ACC112 (cell line): Measurements from ENCODE around the gene UNC45B.
"Not testable (repeated sequence)": the region's sequence is repeated elsewhere in the genome, so short reads cannot be mapped to it uniquely, and the experiment has no call there.

Source experiments
- H2AFZ ChIP-seq: fragments of 200-600 bp; sonication (generic); one replicate; pipeline ENCODE4 v1.6.0; 2017; ENCODE audit warnings: antibody characterized with exemption, low read length; ENCODE audit not compliant: unreplicated experiment
- H3K27ac ChIP-seq: fragments of 200-600 bp; sonication (generic); 2 replicates; pipeline ENCODE4 v1.5.1; 2014; ENCODE audit warnings: low read depth, mild to moderate bottlenecking, antibody characterized with exemption, low read length, moderate library complexity
- H3K27me3 ChIP-seq: fragments of 200-600 bp; sonication (generic); 2 replicates; pipeline ENCODE4 v1.6.1; 2014; ENCODE audit warnings: mild to moderate bottlenecking, antibody characterized with exemption, low read length, moderate library complexity, mixed read lengths; ENCODE audit not compliant: insufficient read depth
- H3K36me3 ChIP-seq: fragments of 200-600 bp; sonication (generic); 2 replicates; pipeline ENCODE4 v1.6.1; 2016; ENCODE audit warnings: mild to moderate bottlenecking, antibody characterized with exemption, low read length, moderate library complexity, mixed read lengths; ENCODE audit not compliant: insufficient read depth
- H3K4me1 ChIP-seq: fragments of 200-600 bp; sonication (generic); one replicate; pipeline ENCODE4 v1.6.1; 2016; ENCODE audit warnings: low read length, mixed read lengths; ENCODE audit not compliant: insufficient read depth, unreplicated experiment, control insufficient read depth
- H3K4me3 ChIP-seq: fragments of 200-600 bp; sonication (generic); 2 replicates; pipeline ENCODE4 v1.5.1; 2014; ENCODE audit warnings: mild to moderate bottlenecking, low read depth, low read length
- H3K79me2 ChIP-seq: fragments of 200-600 bp; sonication (generic); one replicate; pipeline ENCODE4 v1.6.0; 2016; ENCODE audit warnings: low read length; ENCODE audit not compliant: control insufficient read depth, unreplicated experiment, insufficient read depth

The UNC45B gene

DNA sequence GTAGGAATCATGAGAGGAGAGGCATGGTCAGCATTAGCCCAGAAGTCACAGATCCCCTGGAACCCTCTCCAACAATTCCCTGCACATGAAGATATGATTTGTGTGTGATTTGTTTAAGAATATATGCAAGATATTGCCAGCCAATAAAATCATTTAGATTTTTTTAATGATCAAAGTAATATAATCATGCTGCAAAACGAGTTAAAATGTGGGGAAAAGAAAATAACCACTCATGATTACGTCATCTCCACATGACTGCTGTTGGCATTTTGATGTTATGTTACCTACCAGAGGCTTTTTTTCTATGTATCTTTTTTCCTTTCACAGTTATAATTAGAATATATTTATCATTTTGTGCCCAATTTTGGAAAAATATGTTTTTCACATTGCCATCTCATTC lies 24.2 kb downstream of the UNC45B start:
- Histone ChIP-seq H3K36me3 (no peaks in the 10 kb centered on the region), H3K79me2 (no peaks in the 10 kb centered on the region), H3K4me1 (peaks cover 5% of the 10 kb centered on the region), H3K4me3 (no peak overlapping the region), H3K27ac (no peak overlapping the region; the same call in 1 of the 2 replicates), H2AFZ (peak overlapping the region; percentile 2), H3K27me3 (no peaks in the 10 kb centered on the region)

- H3K27ac ChIP-seq, H3K36me3 ChIP-seq, H2AFZ ChIP-seq, H3K4me1 ChIP-seq, H3K4me3 ChIP-seq, H3K27me3 ChIP-seq, H3K79me2 ChIP-seq: not testable (repeated sequence)
These were observed 24.7 kb downstream of the UNC45B start for GRCh38 chr17:35172321-35172720.

- no peaks in the 10 kb centered on the region for H3K27me3 ChIP-seq
- no peak overlapping the region for H3K4me3 ChIP-seq
- H3K36me3 ChIP-seq: no peaks in the 10 kb centered on the region
- no peak overlapping the region for H3K27ac ChIP-seq
- peaks cover 5% of the 10 kb centered on the region for H3K4me1 ChIP-seq
- H3K79me2 ChIP-seq: no peaks in the 10 kb centered on the region
- H2AFZ ChIP-seq: no peak overlapping the region
These were observed 27.3 kb downstream of the UNC45B start for GRCh38 chr17:35174835-35175334.

DNA sequence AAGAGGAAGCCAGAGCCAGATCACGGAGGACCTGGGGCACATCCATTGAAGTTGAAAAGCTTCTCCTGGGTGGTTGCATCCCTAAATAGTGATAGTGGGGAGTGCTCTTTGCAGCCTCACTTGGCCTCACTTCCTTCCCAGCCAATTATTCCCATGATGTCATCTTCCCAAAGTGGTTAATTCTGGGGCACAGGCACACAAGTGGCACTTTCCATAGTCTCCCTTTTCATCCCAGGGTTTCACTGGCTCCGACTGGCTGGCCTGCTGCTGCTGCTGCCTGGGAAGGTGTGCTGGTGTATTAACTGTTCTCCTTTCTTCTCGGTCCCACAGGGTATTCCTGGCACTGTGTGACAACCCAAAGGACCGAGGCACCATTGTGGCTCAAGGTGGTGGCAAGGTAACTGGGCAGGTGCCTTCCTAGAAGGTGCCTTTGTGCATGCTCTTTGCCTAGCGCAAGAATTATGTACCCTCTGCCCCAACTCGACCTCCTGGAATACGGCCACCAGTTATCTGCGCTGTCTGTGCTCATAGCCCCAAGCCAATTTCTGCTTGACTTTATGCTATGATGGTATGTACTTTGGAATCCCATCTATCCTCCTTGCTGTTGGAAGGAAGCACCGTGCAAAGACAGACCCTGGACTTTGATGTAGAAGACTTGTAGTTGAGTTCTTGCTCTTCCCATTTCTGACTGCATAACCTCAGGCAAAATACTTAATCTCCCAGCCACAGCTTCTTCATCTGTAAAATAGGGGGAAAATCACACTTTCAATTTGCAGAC lies 28.2 kb downstream of the UNC45B start:
- no peaks in the 10 kb centered on the region for H3K79me2 ChIP-seq
- no peak overlapping the region for H2AFZ ChIP-seq
- no peaks in the 10 kb centered on the region for H3K27me3 ChIP-seq
- H3K36me3 ChIP-seq: no peaks in the 10 kb centered on the region
- H3K4me1 ChIP-seq: peaks cover 5% of the 10 kb centered on the region
- no peak overlapping the region for H3K4me3 ChIP-seq
- no peak overlapping the region for H3K27ac ChIP-seq

DNA sequence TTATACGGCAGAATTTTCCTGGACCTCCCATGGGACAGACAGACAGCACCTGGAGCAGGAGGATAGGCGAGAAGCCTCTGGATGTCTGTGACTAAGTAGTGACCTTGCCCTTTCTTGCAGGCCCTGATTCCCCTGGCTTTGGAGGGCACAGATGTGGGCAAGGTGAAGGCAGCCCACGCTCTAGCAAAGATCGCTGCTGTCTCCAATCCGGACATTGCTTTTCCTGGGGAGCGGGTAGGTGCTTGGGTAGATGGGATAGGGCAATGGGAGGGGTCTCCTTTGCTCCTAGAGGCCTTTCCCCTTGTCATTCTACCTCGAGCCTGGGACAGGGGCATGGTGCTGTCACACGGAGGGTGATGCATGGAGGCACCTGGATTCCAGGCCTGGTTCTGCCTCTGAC lies 29.3 kb downstream of the UNC45B start:
- no peak overlapping the region for H3K27ac ChIP-seq
- H3K4me1 ChIP-seq: peaks cover under 1% of the 10 kb centered on the region
- no peaks in the 10 kb centered on the region for H3K27me3 ChIP-seq
- H3K79me2 ChIP-seq: no peaks in the 10 kb centered on the region
- no peak overlapping the region for H3K4me3 ChIP-seq
- no peak overlapping the region for H2AFZ ChIP-seq
- no peaks in the 10 kb centered on the region for H3K36me3 ChIP-seq

GRCh38 chr17:35179379-35179778 lies 31.8 kb downstream of the UNC45B start:
- H3K36me3 ChIP-seq, H2AFZ ChIP-seq, H3K27ac ChIP-seq, H3K79me2 ChIP-seq, H3K4me1 ChIP-seq, H3K4me3 ChIP-seq: not testable (repeated sequence)
- H3K27me3 ChIP-seq: peaks cover 16% of the 10 kb centered on the region

GRCh38 chr17:35183332-35183731 lies 35.7 kb downstream of the UNC45B start:
- no peak overlapping the region for H3K4me3 ChIP-seq
- no peak overlapping the region for H3K27ac ChIP-seq
- peaks cover 17% of the 10 kb centered on the region for H3K27me3 ChIP-seq
- no peaks in the 10 kb centered on the region for H3K36me3 ChIP-seq
- no peak overlapping the region for H2AFZ ChIP-seq
- no peaks in the 10 kb centered on the region for H3K79me2 ChIP-seq
- peaks cover 7% of the 10 kb centered on the region for H3K4me1 ChIP-seq

DNA sequence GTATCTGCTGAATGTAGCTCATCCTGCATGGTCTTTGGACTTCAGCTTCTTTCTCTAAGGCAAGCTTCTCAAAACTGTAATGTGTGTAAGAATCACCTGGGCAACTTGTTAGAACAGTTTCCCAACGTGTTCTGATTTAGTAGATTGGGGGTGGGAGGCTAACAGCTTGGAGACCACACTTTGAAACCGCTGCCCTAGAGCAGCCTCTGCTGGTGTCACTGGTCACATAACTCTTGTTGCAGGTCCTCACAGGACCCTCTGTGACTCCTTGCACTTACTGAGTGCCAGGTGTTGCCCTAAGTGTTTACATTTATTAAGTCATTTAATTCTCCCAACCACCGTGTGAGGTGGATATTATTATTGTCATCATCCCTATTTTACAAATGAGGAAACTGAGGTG lies 36.7 kb downstream of the UNC45B start:
- Histone ChIP-seq H3K79me2 (no peaks in the 10 kb centered on the region), H3K27ac (no peak overlapping the region)

DNA sequence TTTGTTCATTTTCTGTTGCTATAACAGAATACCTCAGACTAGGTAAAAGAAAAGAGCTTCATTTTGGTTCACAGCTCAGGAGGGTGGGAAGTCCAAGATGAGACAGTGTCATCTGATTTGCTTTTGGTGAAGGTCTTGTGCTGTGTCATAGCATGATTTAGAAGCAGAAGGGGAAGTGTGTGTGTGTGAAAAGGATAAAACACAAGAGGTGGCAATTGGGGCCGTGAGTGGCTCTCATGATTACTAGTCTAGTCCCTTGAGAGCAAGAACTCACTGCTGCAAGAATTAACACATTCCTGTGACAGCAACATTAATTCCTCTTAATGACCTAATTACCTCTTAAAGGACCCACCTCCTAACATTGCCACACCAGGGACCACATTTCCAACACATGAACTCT lies 38.2 kb downstream of the UNC45B start:
- H2AFZ ChIP-seq: no peak overlapping the region
- H3K36me3 ChIP-seq: no peaks in the 10 kb centered on the region
- no peak overlapping the region for H3K4me3 ChIP-seq
- H3K27me3 ChIP-seq: peaks cover 17% of the 10 kb centered on the region
- H3K4me1 ChIP-seq: peaks cover 14% of the 10 kb centered on the region
- H3K27ac ChIP-seq: no peak overlapping the region
- H3K79me2 ChIP-seq: no peaks in the 10 kb centered on the region

More for the DNA sequence above, 36.7 kb downstream of the UNC45B start:
- no peaks in the 10 kb centered on the region for H3K36me3 ChIP-seq
- H3K4me1 ChIP-seq: peaks cover 10% of the 10 kb centered on the region
- H3K4me3 ChIP-seq: no peak overlapping the region
- H3K27me3 ChIP-seq: peaks cover 17% of the 10 kb centered on the region
- H2AFZ ChIP-seq: no peak overlapping the region

DNA sequence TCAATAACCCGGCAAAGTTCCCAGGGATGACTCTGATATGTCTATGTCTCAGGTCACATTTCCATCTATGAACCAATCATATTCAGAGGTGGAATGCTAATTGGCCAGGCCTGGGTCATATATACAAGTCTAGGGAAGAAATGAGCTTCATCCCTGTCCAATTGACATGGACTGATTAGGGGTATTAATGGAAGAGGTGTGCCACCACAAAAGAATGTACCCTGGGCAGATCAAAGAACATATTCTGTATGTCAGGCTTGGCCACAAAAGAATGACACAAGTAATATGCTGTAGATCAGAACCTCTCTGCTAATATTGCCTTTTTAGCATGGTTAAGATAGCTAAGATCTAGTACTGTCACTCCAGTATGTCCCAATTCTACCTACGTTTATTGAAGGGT lies 39.9 kb downstream of the UNC45B start:
- peaks cover 17% of the 10 kb centered on the region for H3K27me3 ChIP-seq
- no peak overlapping the region for H2AFZ ChIP-seq
- H3K4me3 ChIP-seq: no peak overlapping the region
- peaks cover 14% of the 10 kb centered on the region for H3K4me1 ChIP-seq
- H3K36me3 ChIP-seq: no peaks in the 10 kb centered on the region
- no peaks in the 10 kb centered on the region for H3K79me2 ChIP-seq
- no peak overlapping the region for H3K27ac ChIP-seq

GRCh38 chr17:35188111-35188510 lies 40.5 kb downstream of the UNC45B start:
- Histone ChIP-seq H3K27me3 (peaks cover 11% of the 10 kb centered on the region; the same call in 1 of the 2 replicates), H3K4me3 (no peak overlapping the region), H2AFZ (no peak overlapping the region), H3K27ac (no peak overlapping the region), H3K79me2 (no peaks in the 10 kb centered on the region), H3K36me3 (no peaks in the 10 kb centered on the region), H3K4me1 (peaks cover 14% of the 10 kb centered on the region)
